HepG2 (cell line): Measurements from ENCODE around the gene ARHGDIG. TPM values are rescaled to one million over a fixed set of nuclear protein-coding genes. Genes with fewer than 3 reads are reported as not detected.

Experiments used
- BCL6 ChIP-seq: IDR thresholded peaks from 2 replicates; pipeline ENCODE4 v1.6.1; 2016; ENCODE audit warnings: missing genetic modification reagents, missing compliant biosample characterization
- BHLHE40 ChIP-seq: IDR thresholded peaks from 2 replicates; pipeline ENCODE4 v1.6.1; 2011; ENCODE audit warnings: low read length, improper control_type of control experiment
- DPF2 ChIP-seq: sonication (generic); formaldehyde crosslinking; IDR thresholded peaks from 2 replicates; pipeline ENCODE4 v1.4.0; 2020; ENCODE audit warnings: mild to moderate bottlenecking, low read depth, missing genetic modification reagents, borderline replicate concordance
- DR1 ChIP-seq: sonication (generic); formaldehyde crosslinking; IDR thresholded peaks from 2 replicates; pipeline ENCODE4 v1.8.0; 2021; ENCODE audit warnings: mild to moderate bottlenecking, missing genetic modification reagents, inconsistent platforms
- IKZF1 ChIP-seq: fragments of 450-650 bp; IDR thresholded peaks from 2 replicates; pipeline ENCODE4 v1.7.1; 2016
- KAT2B ChIP-seq: fragments of 150-350 bp; IDR thresholded peaks from 2 replicates; pipeline ENCODE4 v1.6.1; 2014; ENCODE audit warnings: low read depth, low read length, borderline replicate concordance
- KDM2A ChIP-seq: sonication (generic); formaldehyde crosslinking; IDR thresholded peaks from 2 replicates; pipeline ENCODE4 v1.4.0; 2020; ENCODE audit warnings: low read depth, missing genetic modification reagents, borderline replicate concordance
- REPIN1 ChIP-seq: sonication (generic); formaldehyde crosslinking; IDR thresholded peaks from 2 replicates; pipeline ENCODE4 v1.8.0; 2022; ENCODE audit warnings: missing genetic modification reagents, low read depth, mild to moderate bottlenecking, borderline replicate concordance
- SMARCE1 ChIP-seq: fragments of 450-650 bp; IDR thresholded peaks from 2 replicates; pipeline ENCODE4 v1.6.1; 2017; ENCODE audit warnings: borderline replicate concordance
- SUZ12 ChIP-seq: fragments of 150-350 bp; IDR thresholded peaks from 2 replicates; pipeline ENCODE4 v1.6.1; 2014; ENCODE audit warnings: low read depth, low read length
- TBX2 ChIP-seq: sonication (generic); formaldehyde crosslinking; IDR thresholded peaks from 2 replicates; pipeline ENCODE4 v1.5.0; 2020; ENCODE audit warnings: missing genetic modification reagents, mild to moderate bottlenecking, borderline replicate concordance
- TRIM24 ChIP-seq: sonication (generic); formaldehyde crosslinking; IDR thresholded peaks from 2 replicates; pipeline ENCODE4 v1.8.0; 2022; ENCODE audit warnings: mild to moderate bottlenecking, missing genetic modification reagents
- ZKSCAN8 ChIP-seq: IDR thresholded peaks from 2 replicates; pipeline ENCODE4 v1.6.1; 2016; ENCODE audit warnings: borderline replicate concordance, missing genetic modification reagents, missing compliant biosample characterization
- ZMYM3 ChIP-seq: sonication (generic); formaldehyde crosslinking; IDR thresholded peaks from 2 replicates; pipeline ENCODE4 v1.5.1; 2020; ENCODE audit warnings: mild to moderate bottlenecking, missing genetic modification reagents
- ZNF234 ChIP-seq: sonication (generic); formaldehyde crosslinking; conservative IDR thresholded peaks from 2 replicates; pipeline ENCODE4 v1.5.1; 2020; ENCODE audit warnings: mild to moderate bottlenecking, missing genetic modification reagents
- ZNF3 ChIP-seq: IDR thresholded peaks from 2 replicates; pipeline ENCODE4 v1.7.0; 2017; ENCODE audit warnings: inconsistent platforms
- ZNF33A ChIP-seq: sonication (generic); formaldehyde crosslinking; IDR thresholded peaks from 2 replicates; pipeline ENCODE4 v1.5.1; 2020; ENCODE audit warnings: missing genetic modification reagents, mild to moderate bottlenecking, moderate library complexity, borderline replicate concordance
- ZNF431 ChIP-seq: sonication (generic); formaldehyde crosslinking; IDR thresholded peaks from 2 replicates; pipeline ENCODE4 v1.9.0; 2022; ENCODE audit warnings: missing genetic modification reagents, low read depth, mild to moderate bottlenecking, borderline replicate concordance
- ZNF678 ChIP-seq: sonication (generic); formaldehyde crosslinking; IDR thresholded peaks from 2 replicates; pipeline ENCODE4 v1.4.0; 2020; ENCODE audit warnings: mild to moderate bottlenecking, missing genetic modification reagents
- ZNF747 ChIP-seq: sonication (generic); formaldehyde crosslinking; IDR thresholded peaks from 2 replicates; pipeline ENCODE4 v1.8.1; 2023; ENCODE audit warnings: missing genetic modification reagents, mild to moderate bottlenecking, borderline replicate concordance
- ZSCAN22 ChIP-seq: sonication (generic); formaldehyde crosslinking; IDR thresholded peaks from 2 replicates; pipeline ENCODE4 v1.4.0; 2020; ENCODE audit warnings: mild to moderate bottlenecking, missing genetic modification reagents
- polyA plus RNA-seq, 8 experiments: library from polyadenylated mRNA; depleted of rRNA in 3 of 8; stranded (reverse) in 7 of 8; unstranded in 1 of 8; fragments of >200 nt; fragmentation: Illumina TruSeq in 4 of 8; extraction: Trizol in 4 of 8; gene quantifications; 2 replicates each; pipeline versions ENCODE4 v1.2.1 to v1.2.3, GENCODE V29; 2011 to 2016; ENCODE audit warnings: low read depth in 4 of 8, missing spikeins in 1 of 8, mixed read lengths in 1 of 8; ENCODE audit not compliant: insufficient read depth in 1 of 8
- total RNA-seq, 5 experiments: library from RNA; depleted of rRNA; stranded (reverse); fragments of >200 nt; fragmentation: Illumina TruSeq; extraction: Trizol; gene quantifications; 2 replicates each; pipeline ENCODE4 v1.2.3, GENCODE V29; 2016; ENCODE audit warnings: low read depth in 1 of 5
- TF ChIP-seq, protein P1 (sequence below): sonication (generic); formaldehyde crosslinking; IDR thresholded peaks from 2 replicates; pipeline ENCODE4 v1.5.0; 2020; ENCODE audit warnings: mild to moderate bottlenecking, missing genetic modification reagents, moderate library complexity
- TF ChIP-seq, protein P2 (sequence below): sonication (generic); formaldehyde crosslinking; IDR thresholded peaks from 2 replicates; pipeline ENCODE4 v1.9.0; 2021; ENCODE audit warnings: missing genetic modification reagents, borderline replicate concordance

ARHGDIG gene
- total and polyA plus RNA-seq, 2 of the 13 experiments (the other 11 are each of a cell fraction or from before 2014, with no cell fraction given), result 0.24 to 0.48 TPM

DNA sequence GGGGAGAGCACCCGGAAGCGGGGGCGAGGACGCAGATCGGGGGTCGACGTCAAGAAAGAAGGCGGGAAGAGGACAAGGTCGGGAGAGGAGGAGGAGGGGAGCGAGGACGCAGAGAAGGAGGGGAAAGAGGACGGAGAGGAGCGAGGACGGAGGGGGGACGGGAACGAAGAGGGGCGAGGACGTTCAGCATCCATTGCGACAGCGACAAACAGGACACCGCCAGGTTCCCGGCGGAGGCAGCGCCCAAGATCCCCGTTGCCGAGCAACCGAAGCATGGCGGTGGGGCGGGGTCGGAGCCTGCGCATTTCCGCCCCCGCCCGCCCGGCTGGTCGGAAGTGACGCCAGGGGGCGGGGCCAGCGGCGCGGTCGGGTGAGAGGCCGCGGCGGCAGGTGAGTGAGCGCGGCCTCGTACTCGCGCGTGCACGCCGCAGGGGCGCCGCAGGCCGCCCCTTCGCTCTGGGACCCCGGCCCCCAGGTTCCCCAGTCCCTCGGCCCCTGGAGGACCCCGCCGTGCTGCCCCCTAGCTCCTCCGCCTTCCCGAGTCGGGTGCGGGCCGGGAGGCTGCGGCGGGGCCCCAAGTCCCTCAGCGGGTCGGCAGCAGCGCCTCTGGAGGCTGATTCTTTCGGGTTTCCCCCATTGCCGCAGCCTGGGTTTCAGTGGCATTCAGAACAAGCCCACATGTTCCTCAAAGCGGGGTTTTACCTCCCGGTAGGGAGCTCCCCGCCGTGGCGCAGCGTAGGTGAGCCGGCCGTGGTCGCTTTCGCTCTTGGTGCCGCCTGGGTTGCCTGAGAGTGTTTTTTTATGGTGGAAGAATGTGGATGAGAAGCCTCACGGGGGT lies 45.7 kb upstream of the ARHGDIG start, which contains the start of gene FAM234A (continued):
- TF ChIP-seq ZKSCAN8 (CRISPR knock-in tag) (0 out of 2 replicates have a peak, but pooled peaks have one; percentile 6), ZSCAN22 (CRISPR knock-in tag) (no peak), ZNF3 (CRISPR knock-in tag) (no peak), TBX2 (CRISPR knock-in tag) (peak; percentile 64), DPF2 (CRISPR knock-in tag) (no peak), BCL6 (0 out of 2 replicates have a peak, but pooled peaks have one; percentile 1), ZNF431 (CRISPR knock-in tag) (0 out of 2 replicates have a peak, but pooled peaks have one; percentile 32), ZNF33A (CRISPR knock-in tag) (no peak), KDM2A (peak; percentile 62; the same call in 1 of the 2 replicates), ZMYM3 (CRISPR knock-in tag) (no peak; the same call in none of the 2 replicates), DR1 (CRISPR knock-in tag) (0 out of 2 replicates have a peak, but pooled peaks have one; percentile 26), SUZ12 (no peak), SMARCE1 (no peak), IKZF1 (no peak), KAT2B (no peak), ZNF234 (CRISPR knock-in tag) (no peak; the same call in 1 of the 2 replicates), ZNF678 (no peak; the same call in 1 of the 2 replicates), ZNF747 (CRISPR knock-in tag) (no peak), BHLHE40 (no peak), TRIM24 (CRISPR knock-in tag) (no peak), REPIN1 (CRISPR knock-in tag) (peak; percentile 70; the same call in 1 of the 2 replicates)
- TF ChIP-seq, protein P1, sequence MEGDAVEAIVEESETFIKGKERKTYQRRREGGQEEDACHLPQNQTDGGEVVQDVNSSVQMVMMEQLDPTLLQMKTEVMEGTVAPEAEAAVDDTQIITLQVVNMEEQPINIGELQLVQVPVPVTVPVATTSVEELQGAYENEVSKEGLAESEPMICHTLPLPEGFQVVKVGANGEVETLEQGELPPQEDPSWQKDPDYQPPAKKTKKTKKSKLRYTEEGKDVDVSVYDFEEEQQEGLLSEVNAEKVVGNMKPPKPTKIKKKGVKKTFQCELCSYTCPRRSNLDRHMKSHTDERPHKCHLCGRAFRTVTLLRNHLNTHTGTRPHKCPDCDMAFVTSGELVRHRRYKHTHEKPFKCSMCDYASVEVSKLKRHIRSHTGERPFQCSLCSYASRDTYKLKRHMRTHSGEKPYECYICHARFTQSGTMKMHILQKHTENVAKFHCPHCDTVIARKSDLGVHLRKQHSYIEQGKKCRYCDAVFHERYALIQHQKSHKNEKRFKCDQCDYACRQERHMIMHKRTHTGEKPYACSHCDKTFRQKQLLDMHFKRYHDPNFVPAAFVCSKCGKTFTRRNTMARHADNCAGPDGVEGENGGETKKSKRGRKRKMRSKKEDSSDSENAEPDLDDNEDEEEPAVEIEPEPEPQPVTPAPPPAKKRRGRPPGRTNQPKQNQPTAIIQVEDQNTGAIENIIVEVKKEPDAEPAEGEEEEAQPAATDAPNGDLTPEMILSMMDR (CRISPR knock-in tag), result peak; percentile 55
- TF ChIP-seq, protein P2, sequence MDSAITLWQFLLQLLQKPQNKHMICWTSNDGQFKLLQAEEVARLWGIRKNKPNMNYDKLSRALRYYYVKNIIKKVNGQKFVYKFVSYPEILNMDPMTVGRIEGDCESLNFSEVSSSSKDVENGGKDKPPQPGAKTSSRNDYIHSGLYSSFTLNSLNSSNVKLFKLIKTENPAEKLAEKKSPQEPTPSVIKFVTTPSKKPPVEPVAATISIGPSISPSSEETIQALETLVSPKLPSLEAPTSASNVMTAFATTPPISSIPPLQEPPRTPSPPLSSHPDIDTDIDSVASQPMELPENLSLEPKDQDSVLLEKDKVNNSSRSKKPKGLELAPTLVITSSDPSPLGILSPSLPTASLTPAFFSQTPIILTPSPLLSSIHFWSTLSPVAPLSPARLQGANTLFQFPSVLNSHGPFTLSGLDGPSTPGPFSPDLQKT, result no peak
